Measurements from ENCODE around the gene THADA. TPM values are rescaled to one million over a fixed set of nuclear protein-coding genes. Genes with fewer than 3 reads are reported as not detected.

THADA gene
- total RNA-seq, 1 experiment from 2014 or later, result 20.1 TPM

DNA sequence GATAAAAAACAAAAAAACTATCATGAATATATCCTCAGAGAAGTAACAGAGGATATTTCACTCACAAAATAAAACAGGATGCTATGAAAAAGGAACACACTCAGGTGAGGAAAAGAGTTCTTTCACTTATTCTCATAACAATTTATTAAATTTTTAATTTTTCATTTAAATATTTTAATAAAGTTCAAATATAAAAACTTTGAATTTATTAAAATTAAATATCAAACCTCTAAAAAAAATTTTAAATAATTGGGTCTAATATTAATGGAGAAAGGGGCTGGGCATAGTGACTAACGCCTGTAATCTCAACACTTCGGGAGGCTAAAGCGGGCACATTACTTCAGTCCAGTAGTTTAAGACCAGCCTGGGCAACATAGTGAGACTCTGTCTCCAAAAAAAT is 10.1 kb downstream of the THADA start:
- H4K91ac ChIP-seq (ENCODE audit: insufficient read length, low read depth, low read length), result no peak overlapping the region
- H3K18ac ChIP-seq (ENCODE audit: insufficient read length, low read depth, low read length), result no peak overlapping the region
- H4K5ac ChIP-seq (ENCODE audit: insufficient read length, low read depth, low read length), result no peak overlapping the region
- no peak overlapping the region for H4K8ac ChIP-seq (replicated peaks; ENCODE audit: insufficient read length, low read depth, low read length)
- no peak overlapping the region for H3K14ac ChIP-seq (ENCODE audit: insufficient read depth, low read length)
- no peak overlapping the region for H3K27ac ChIP-seq (ENCODE audit: insufficient read length, low read depth, low read length)
- no peaks in the 10 kb centered on the region for H3K4me1 Mint-ChIP-seq
- H3K9ac ChIP-seq (ENCODE audit: extremely low read depth, insufficient read length, low read length), result no peak overlapping the region
- no peak overlapping the region for H2BK12ac ChIP-seq (ENCODE audit: insufficient read length, low read depth, low read length)
- peaks cover 4 to 53% (median 33%) of the 10 kb centered on the region in 3 experiments; a peak in 5 of 7 replicates for H3K36me3 Mint-ChIP-seq (ENCODE audit: insufficient read depth in 1 of 3, low read depth in 3 of 3)
- H3K27me3 Mint-ChIP-seq (ENCODE audit: low read depth), result no peaks in the 10 kb centered on the region
- H3K4ac ChIP-seq (ENCODE audit: low read depth, low read length), result no peak overlapping the region
- no peak overlapping the region for H3K56ac ChIP-seq (ENCODE audit: insufficient read length, low read depth, low read length)
- no peaks in the 10 kb centered on the region for H3K9me3 ChIP-seq (ENCODE audit: control insufficient read depth, low read depth, low read length)
- H3K27me3 ChIP-seq (ENCODE audit: insufficient read depth, low read length), result no peaks in the 10 kb centered on the region
- H3K9me3 Mint-ChIP-seq, result no peaks in the 10 kb centered on the region
- H2AK5ac ChIP-seq (ENCODE audit: insufficient read length, low read length), result no peak overlapping the region
- no peak overlapping the region for H3K27ac Mint-ChIP-seq
- no peak for DNase-seq
- no peak overlapping the region for H3K23ac ChIP-seq (ENCODE audit: insufficient read length, low read depth, low read length)
- H3K23me2 ChIP-seq (ENCODE audit: insufficient read length, low read depth, low read length, poor library complexity, severe bottlenecking), result no peaks in the 10 kb centered on the region
- no peak overlapping the region for H3K4me3 Mint-ChIP-seq
- no peak overlapping the region for H2BK20ac ChIP-seq (ENCODE audit: low read depth, low read length, poor library complexity, severe bottlenecking)
- H3K79me2 ChIP-seq (ENCODE audit: insufficient read depth, low read length), result no peaks in the 10 kb centered on the region
- H2BK5ac ChIP-seq (ENCODE audit: insufficient read length, low read length), result no peak overlapping the region
- no CpG with 5 or more reads among the region's 3 CpGs for WGBS (ENCODE audit: extremely low coverage, insufficient read length, low lambda C conversion rate)
- H3K79me1 ChIP-seq (ENCODE audit: insufficient read depth, low read depth, low read length, poor library complexity, severe bottlenecking), result no peaks in the 10 kb centered on the region
- H2BK120ac ChIP-seq (ENCODE audit: low read depth, low read length, poor library complexity, severe bottlenecking), result no peak overlapping the region
- H2BK15ac ChIP-seq (ENCODE audit: low read depth, low read length), result no peak overlapping the region
- no peak overlapping the region for H2AFZ ChIP-seq (ENCODE audit: low read length)
- no peak overlapping the region for H3T11ph ChIP-seq (ENCODE audit: low read length)
- no peaks in the 10 kb centered on the region for H4K20me1 ChIP-seq (ENCODE audit: control insufficient read depth, insufficient read depth, insufficient read length)
- H3K4me2 ChIP-seq (ENCODE audit: insufficient read depth, insufficient read length, low read length), result no peak overlapping the region
- TF ChIP-seq, protein P1, sequence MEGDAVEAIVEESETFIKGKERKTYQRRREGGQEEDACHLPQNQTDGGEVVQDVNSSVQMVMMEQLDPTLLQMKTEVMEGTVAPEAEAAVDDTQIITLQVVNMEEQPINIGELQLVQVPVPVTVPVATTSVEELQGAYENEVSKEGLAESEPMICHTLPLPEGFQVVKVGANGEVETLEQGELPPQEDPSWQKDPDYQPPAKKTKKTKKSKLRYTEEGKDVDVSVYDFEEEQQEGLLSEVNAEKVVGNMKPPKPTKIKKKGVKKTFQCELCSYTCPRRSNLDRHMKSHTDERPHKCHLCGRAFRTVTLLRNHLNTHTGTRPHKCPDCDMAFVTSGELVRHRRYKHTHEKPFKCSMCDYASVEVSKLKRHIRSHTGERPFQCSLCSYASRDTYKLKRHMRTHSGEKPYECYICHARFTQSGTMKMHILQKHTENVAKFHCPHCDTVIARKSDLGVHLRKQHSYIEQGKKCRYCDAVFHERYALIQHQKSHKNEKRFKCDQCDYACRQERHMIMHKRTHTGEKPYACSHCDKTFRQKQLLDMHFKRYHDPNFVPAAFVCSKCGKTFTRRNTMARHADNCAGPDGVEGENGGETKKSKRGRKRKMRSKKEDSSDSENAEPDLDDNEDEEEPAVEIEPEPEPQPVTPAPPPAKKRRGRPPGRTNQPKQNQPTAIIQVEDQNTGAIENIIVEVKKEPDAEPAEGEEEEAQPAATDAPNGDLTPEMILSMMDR (conservative IDR thresholded peaks at IDR 0.05), result no peak
- H3K4me1 ChIP-seq (ENCODE audit: insufficient read depth, low read length), result no peaks in the 10 kb centered on the region

Data from H9 (cell line).